Endometrium (tissue), 2 donors: ENCODE data around the gene WNT10A.
"Not testable (repeated sequence)": the region's sequence is repeated elsewhere in the genome, so short reads cannot be mapped to it uniquely, and the experiment has no call there.

Source experiments
- FAIRE-seq: peaks from 2 replicates; lab custom pipeline; 2012; peaks lifted over from hg19 to GRCh38; lab: Jason Lieb, UNC
- donor health status: control.
- donor health status: control.

The WNT10A gene

GRCh38 chr2:218931751-218932150 is 51.1 kb downstream of the WNT10A start:
- FAIRE-seq = not testable (repeated sequence)
